ENCODE results near the gene CSTPP1. TPM values are rescaled to one million over a fixed set of nuclear protein-coding genes. Genes with fewer than 3 reads are reported as not detected.
A peak's percentile ranks its signal among the peaks of the same experiment; 100 is the strongest.

CSTPP1 gene
- polyA plus RNA-seq, 3 donors: 57.7 to 64.3 (median 61.7) TPM

DNA sequence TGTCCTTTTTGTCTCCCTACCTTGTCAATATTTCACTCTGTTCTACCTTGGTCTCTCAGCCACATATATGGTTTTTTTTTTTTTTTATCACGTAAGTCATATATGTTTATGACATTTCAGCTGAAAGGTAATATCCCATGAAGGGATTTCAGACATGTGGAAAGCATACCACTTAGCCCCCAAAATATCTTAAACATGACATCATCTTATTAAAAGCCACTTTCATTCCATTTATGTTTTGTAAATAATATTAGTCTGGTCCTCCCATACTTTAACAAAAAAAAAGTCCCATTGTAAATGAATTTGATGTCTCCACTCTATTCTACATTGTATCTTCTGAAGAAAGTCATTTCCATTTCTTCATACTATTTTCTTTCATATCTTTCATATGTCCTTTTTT, 85.4 kb downstream of the CSTPP1 start:
- no peak for DNase-seq

DNA sequence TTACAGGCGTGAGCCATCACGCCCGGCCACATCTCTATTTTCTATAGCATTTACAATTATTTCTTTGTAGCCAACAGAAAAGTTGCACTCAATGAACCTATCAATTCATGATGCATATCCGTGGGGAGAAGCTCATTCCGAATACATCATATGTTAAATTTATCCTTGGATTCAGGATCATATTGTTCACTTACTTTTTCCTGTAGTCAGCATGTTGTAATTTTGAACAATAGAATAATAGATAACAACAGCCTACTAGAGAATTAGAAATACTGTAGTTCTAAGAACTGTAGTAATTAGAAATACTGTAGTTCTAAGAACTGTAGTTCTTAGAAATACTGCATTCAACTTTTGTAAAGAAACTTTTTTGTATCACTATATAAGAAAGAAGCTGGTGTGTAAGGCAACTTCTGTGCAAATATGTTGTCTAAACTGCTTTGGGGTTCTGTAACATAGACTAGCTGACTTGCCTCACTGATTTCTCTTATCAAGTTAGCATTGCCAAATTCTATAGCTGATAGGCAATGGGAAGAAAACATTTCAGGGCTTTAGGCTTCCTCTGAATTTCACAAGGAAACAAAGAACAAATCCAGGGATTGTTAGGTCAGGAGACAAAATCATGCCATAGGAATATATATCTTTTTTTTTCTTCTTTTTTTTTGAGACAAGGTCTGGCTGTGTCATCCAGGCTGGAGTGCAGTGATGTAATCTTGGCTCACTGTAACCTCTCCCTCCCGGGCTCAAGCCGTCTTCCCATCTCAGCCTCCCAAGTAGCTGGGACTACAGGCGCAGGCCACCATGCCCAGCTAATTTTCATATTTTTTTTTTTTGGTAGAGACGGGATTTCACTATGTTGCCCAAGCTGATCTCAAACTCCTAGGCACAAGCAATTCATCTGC, 91.9 kb downstream of the CSTPP1 start:
- no peak for DNase-seq

DNA sequence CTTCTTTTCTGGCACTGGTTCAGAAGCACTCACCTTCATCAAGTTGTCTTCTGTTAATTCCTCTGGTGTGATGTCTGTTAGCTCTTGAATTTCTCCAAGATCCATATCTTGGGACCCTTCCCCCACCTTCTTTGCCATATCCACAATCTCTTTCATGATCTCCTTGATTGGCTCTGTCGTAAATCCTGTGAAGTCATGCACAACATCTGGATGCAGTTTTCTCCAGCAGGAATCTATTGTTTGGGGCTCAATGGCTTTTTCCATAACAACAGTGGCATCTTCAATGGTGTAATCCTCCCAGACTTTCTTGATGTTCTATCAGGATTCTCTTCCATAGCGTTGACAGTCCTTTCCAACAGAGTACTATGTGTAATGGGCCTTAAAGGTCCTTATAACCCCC, 96.9 kb downstream of the CSTPP1 start:
- no peak for DNase-seq

DNA sequence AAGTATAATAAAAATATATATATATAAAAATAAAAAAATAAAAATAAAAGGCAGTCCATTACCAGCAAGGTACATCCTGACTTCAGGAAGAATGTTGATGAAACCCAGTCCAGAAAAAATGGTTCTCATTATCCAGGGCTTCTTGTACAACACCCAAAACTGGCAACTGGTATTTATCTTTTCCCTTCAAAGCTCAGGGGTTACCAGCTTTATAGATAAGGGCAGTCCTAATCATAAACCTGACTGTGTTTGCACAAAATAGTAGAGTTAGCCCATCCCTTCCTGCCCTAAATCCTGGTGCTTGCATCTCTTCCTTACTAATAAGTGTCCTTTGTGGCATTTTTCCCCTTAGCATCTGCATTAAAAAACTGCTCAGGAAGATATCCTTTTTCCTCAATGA, 97.5 kb downstream of the CSTPP1 start:
- no peak for DNase-seq

DNA sequence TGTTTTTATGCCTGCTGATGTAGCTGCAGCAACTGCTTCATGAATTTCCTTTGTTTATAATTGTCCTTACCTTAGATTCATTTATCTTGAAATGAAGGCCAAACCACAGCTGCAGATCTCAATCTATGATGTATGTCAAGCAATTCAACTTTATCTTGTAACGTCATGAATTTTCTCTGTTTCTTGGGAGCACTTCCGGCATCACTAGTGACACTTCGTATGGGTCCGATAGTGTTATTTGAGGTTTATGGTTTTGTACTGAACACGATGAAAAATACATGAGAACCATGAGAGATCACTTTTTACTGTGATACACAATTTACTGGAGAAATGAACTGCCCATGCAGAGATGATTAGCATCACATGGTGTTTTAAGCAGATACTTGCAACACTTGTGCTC, 98.5 kb downstream of the CSTPP1 start:
- DNase-seq: no peak

DNA sequence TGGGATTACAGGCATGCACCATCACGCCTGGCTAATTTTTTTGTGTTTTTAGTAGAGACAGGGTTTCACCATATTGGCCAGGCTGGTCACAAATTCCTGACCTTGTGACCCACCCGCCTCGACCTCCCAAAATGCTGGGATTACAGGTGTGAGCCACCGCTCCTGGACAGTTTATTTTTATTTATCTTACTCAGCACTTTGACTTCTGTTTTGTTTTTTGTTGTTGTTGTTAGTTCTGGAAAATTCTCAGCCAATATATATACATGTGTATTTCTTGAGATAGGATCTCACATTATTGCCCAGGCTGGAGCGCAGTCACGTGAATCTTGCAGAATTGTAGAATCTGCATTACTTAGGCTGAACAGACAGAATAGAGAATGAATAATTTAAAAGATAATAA, 107.6 kb downstream of the CSTPP1 start:
- DNase-seq: no peak

DNA sequence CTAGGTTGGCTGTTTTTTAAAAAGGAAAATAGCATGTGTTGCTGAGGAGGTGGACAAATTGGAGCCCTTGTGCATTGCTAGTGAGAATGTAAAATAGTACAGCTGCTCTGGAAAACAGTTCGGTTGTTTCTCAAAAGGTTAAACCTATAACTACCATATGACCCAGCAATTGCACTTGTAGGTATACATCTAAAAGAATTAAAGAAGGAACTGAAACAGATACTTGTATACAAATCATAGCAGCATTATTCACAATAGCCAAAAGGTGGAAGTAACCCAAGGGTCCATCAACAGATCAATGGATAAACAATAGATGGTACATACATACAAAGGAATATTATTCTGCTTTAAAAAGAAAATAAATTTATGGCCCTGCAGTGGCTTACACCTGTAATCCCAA, 111.4 kb downstream of the CSTPP1 start:
- no peak for DNase-seq

DNA sequence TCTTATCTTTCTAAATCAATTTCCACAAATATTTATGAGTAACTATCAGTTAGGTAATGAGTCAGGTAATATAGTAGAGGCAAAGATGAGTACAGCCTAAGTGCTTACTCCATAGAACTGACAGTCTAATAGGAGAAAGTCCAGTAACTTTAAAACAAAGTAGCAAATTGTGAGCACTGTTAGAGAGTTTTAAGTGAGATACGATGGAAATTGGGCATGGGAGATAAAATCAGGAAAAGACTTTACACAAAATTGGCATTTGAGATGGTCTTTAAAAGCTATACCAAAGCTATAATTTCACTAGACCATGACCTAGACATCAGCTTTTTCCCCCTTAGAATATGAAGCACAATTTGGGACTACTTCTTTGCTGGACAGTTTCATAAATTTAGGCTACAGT, 113.7 kb downstream of the CSTPP1 start:
- no peak for DNase-seq

DNA sequence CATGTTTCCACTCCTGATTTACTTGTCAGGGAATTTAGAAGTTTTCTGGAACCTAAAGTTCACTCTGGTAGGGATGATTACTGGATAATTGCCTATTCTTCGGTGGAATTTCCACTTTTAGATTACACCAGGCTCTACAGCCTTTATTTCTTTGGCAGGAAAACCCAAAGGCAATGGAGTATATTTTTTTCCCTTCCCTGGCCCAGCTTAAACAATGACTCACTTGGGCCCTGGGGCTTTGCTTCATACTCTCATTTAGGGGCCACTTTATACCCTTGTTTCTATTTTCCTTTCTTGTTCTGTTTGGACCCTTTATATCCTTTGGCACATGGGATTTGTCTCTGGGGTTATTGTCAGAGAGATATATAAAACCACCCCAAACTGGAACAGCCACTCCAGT, 114.7 kb downstream of the CSTPP1 start:
- DNase-seq: no peak

DNA sequence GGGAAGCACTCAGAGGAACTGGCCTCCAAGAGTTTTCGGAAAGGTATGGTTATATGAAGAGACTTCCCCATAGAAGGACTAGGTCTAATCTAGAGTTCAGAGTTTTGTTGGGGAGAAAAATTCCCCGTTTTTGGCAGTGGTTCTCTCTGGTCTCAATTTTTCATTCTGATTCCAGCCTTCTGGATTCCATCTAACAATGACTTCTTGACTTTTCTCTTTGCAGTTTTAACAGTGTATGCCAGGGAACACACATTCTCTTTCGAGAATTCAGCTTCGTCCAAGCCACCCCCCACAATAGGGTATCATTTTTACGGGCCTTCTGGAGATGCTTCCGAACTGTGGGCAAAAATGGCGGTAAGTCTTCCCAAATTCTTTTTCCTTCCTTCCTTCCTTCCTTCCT, 115.6 kb downstream of the CSTPP1 start:
- DNase-seq: no peak

DNA sequence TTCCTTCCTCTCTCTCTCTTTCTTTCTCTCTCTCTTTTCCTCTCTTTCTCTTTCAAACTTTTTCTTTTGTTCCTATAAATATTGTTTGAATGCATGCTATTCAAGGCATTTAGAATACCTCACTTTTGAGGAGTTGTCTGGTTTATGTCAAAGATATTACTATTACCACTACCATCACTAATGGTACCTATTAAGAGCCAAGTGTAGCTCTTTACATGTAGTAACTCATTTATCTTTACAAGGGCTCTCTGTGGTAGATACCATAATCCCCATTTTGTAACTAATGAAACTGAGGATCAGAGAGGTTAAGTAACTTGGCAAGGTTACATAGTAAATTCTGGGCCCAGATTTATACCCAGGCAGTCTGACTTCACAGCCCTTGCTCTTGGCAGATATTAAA, 116.0 kb downstream of the CSTPP1 start:
- DNase-seq: no peak

DNA sequence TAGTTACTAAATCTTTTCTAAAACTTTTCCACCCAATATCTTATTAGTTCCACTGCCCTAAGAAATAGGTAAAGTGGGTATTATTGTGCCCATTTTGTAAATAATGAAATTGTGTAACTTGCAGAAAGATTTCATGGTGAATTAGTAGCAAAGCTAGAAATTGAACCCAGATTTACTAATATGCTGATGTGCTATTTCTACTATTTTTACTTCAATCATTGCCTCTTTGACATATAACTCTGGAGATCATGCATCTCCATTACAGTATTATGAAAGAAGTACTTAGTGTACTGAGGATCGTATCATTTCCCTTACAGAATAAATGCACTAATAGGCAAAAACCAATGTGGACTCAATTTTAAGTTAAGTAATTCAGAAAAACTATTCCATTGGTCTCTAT, 119.0 kb downstream of the CSTPP1 start:
- DNase-seq: no peak

DNA sequence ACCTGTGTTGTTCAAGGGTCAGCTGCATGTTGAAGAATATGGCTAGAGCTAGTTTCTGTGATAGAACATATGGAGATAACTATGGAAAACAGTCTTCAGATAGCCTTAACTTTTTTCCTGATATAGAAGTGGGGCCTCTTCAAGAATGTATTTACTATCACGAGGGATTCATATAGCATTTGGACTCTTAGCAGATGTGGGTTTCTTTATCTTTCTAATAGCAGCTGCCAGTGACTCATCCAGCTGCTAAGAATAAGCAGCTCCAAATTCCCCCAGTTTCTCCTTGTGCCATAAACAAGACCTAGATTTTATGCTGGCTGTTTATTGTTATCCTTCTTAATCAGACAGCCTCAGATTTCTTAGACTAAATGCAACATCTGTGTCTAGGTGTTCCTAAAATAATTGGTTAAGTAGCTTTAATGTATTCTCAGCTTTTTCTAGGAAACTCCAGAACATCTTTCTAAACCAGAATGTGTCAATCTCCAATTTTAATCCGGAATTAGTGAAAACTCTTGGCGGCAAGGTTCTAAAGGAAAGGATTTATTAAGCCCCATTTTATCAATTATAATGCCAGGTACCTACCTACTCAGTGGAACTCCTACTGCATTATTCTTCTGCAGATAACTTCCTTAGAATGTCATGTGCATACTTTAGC, 119.8 kb downstream of the CSTPP1 start:
- DNase-seq: no peak

DNA sequence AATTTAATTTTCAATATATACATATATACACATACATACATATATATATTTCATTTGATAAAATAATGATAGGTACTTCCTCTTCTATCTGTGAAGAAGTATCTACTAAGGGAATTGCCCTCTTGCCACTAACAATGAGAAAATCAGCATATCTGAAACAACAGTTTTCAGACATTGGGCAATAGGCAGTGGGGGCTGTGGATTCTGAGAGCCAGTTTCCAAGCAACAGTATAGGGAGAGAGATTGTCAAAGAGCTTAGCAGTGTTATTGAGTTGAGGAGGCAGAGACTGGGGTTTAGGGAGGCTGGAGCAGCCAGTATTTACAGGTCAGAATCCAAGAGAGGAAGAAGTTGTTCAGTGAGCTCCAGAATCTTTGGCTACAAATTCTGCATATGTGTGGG, 120.8 kb downstream of the CSTPP1 start:
- no peak for DNase-seq

DNA sequence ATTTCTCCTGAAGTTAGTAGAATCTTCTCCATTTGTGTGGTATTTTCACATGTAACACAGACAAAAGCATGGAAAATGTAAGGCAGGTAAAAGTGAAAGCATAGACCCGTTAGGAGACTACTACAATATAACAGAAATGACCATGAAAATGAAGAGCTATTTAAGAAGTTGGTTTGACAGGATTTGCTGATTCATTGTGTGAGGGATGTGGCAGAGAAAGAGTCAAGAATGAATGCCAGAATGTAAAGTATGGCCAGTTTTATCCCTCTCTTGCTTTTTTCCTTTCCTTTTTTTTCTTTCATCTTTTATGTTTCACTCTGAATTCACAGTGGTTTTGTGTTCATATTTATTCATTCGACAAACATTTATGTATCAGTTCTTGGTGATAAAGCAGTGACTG, 124.2 kb downstream of the CSTPP1 start:
- no peak for DNase-seq

DNA sequence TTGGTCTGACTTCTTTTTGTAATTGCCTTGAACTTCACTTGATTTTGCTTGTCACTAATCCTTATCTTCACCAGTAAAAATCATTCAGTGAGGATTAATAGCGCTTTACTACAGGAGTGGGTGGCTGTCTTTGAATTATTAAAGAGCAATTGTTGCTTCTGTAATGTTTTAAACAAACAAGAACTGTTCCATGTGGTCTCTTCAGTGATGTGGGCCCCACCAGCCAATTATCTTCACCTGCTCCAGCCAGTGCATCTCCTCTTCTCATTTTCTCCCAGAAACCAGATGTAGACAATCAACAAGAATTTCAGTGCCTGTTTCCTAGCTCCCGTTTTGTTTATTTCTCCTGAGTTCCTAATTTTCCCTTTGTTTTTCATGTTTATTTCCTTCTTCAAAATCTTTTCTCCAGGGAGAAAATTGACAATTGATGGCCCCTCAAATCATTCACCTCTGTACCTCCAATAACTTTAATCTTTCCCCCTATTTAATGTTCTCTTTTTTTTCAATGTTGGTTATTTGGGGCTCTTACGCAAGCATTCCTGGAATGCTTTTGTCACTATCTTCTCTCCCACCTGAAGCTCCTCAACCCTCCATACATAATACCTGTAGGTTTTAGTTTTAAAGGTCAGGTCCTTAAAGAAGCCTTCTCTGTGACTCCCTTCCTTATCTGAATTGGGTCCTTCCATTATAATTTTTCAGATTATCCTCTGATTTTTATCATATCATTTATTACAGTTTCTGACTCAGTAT, 125.0 kb downstream of the CSTPP1 start:
- no peak for DNase-seq

DNA sequence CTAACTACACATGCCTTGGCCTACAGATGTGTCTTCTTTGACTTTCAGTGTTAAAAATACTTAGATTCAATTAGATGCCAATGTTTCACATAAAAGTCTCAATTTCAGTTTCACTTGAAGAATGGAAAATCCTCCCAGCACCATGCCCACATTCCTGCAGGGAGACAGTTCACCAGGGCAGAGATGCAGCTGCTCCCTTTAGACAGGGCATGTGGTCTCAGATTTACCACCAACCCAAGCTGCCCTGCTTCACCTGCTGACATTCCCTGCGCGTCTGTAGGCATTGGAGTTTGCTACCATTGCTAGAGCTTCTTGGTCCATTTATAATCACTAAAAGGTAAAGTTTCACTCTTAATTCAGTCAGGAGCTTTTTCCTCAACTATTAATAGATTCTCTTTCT, 126.2 kb downstream of the CSTPP1 start:
- no peak for DNase-seq

DNA sequence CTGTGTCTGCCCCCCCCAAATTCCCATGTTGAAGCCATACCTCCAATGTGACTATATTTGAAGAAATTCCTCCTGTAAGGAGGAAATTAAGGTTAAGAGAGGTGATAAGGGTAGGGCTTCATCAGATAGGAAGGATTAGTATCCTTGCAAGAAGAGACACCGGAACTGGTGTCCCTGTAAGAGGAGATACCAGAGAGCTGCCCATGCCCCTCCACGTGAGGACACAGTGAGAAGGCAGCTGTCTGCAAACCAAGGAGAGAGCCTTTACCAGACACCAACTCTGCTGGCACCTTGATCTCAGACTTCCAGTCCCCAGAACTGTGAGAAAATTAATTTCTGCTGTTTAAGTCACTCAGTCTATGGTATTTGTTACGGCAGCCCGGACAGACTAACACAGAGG, 130.8 kb downstream of the CSTPP1 start:
- DNase-seq: no peak

DNA sequence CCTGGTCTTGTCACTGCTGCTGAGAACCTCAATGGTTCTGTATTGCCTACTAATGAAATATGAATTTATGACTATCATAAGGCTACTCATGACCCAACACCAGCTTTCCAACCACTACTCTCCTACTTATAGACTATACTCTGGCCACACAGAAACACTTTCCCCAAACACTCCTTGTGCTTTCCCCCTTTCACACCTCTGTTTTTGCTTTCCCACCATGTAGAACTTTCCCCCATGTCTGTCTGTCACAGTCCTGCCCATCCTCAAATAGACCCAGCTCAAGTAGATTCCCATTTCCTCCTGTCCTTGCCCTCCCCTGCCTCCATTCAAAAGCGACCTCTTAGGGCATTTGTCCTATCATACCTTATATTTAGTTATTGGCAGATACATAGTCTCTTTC, 134.2 kb downstream of the CSTPP1 start:
- DNase-seq: no peak

DNA sequence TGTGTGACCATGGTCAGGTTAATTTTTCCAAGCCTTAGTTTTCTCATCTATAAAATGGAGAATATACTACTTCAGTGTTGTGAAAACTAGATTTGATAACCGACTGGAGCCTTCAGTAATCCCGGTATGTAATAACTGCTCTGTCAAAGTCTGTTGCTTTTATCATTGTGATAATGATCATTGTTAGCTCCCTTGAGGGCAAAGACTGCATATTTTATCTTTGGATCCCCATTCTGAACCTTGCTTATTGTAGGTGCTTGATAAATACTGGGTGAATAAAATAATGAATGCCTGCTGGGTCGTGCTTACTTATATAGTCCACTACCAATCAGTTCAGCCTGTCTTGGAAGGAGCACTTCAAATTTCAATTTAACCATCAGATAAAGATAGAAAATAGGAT, 134.8 kb downstream of the CSTPP1 start:
- DNase-seq: no peak

DNA sequence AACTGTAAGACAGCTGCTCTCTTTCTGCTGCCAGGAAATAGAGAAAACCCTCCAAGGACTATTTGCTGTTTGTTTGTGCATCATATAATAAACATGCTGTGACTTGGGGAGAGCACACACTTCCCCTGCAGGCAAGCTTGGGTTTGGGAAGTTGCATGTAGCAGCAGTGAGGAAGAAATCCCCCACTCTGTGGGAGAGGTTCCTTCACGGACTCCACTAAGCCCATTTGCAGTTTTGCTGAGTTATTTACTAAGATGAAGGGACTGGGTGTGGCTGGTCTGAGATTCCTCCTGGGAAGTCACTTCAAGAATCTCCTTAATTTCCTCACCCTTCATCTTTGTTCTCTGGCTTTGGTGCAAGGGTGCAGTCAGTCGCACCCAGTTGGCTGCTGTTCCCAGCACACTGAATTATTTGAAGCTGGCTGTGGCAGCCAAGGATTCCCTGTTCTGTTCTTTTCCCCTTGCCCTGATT, 135.3 kb downstream of the CSTPP1 start:
- DNase-seq: peak; percentile 19

DNA sequence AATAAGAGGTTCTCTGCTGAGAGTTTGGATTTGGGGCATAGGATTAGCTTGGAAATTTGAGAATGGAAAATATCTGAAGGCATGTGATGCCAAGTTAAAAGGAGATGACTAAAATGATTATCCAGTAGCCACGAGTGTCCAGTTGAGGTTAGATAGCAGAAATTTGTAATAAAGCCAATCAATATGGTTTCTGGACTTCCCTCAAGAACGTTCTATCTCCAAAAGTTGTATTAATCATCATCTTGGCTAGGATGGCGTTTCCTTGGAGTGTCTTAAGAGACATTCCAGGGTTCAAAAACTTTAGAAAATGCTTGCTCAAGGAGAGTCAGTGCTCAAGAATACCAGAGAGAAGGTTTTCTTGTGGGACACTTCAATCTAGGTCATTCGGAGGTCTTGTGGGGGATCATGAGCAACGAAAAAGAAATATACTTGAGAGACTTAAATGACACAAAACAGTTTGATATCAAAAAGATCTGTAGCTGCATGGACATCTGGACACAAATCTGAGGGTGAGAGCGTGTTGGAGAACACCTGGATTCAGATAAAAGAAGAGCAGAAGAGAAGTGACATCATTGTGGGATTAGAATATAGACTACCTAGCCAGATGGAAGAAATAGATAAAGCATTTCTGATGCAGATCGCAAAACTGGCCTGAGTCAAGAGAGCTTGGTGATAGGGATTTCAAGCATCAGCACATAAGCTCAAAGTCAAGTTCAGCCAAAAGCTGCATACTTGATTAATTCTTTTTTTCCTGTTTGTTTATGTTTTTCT, 142.4 kb downstream of the CSTPP1 start:
- DNase-seq: no peak
